GM18868 (cell line): ENCODE data around the gene ARL15.
"Not testable (repeated sequence)": the region's sequence is repeated elsewhere in the genome, so short reads cannot be mapped to it uniquely, and the experiment has no call there.

Experiments
- ATAC-seq: cut with Tn5 transposase; IDR thresholded peaks from one replicate; pipeline ENCODE4 v1.9.1; 2021; ENCODE audit warnings: mild to moderate bottlenecking, moderate library complexity; ENCODE audit not compliant: unreplicated experiment

The ARL15 gene

GRCh38 chr5:53873235-53873634 is 437.1 kb downstream of the ARL15 start:
- no peak for ATAC-seq

- ATAC-seq = no peak
Observed at GRCh38 chr5:53871775-53872174, 438.6 kb downstream of the ARL15 start.

GRCh38 chr5:53871050-53871449 is 439.3 kb downstream of the ARL15 start:
- no peak for ATAC-seq

- no peak for ATAC-seq
Observed at GRCh38 chr5:53858700-53859456, 451.5 kb downstream of the ARL15 start.

GRCh38 chr5:53856506-53856905 is 453.9 kb downstream of the ARL15 start:
- no peak for ATAC-seq

GRCh38 chr5:53836851-53837430 is 473.4 kb downstream of the ARL15 start:
- not testable (repeated sequence) for ATAC-seq

GRCh38 chr5:53834500-53834899 is 475.9 kb downstream of the ARL15 start:
- ATAC-seq = no peak
